GM13977 (cell line): ENCODE results near the gene FRRS1.

Source experiments
- DNase-seq: peaks from one replicate; pipeline ENCODE4 v3.0.0; 2012; ENCODE audit warnings: low spot score
- in situ Hi-C: fragments of 300-500 bp; cut with MboI; formaldehyde crosslinking; loops from one replicate; pipeline ENCODE4 v1.12.0; 2022; ENCODE audit warnings: low sequenced_read_pairs, low pct_unique_long_range_greater_than_20kb, mixed read lengths, inconsistent platforms; ENCODE audit not compliant: unreplicated experiment
- TF ChIP-seq, protein P1 (sequence below): IDR thresholded peaks from 2 replicates; pipeline ENCODE4 v1.5.1; 2012; ENCODE audit warnings: mild to moderate bottlenecking, control low read depth; ENCODE audit not compliant: insufficient read depth; ENCODE audit errors: extremely low read depth, missing control alignments

FRRS1 gene

DNA sequence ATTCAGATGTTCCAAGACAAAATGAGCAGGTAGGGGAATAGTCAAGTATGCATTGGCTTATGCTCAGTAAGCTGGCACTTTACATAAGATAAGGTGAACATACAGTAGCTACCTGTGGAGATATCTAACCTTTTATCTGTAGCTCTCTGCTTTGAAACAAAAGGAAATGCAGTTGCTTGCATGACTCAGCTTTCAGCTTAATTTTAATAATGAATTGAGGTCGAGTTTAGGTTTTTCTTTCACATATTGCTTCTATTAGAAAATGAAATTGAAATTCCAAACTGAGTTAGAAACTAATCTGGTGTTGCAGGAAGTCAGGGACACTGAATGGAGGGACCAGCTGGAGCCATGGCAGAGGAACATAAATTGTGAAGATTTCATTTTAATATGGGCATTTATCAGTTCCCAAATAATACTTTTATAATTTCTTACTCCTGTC, 8.3 kb downstream of the FRRS1 start:
- TF ChIP-seq, protein P1, sequence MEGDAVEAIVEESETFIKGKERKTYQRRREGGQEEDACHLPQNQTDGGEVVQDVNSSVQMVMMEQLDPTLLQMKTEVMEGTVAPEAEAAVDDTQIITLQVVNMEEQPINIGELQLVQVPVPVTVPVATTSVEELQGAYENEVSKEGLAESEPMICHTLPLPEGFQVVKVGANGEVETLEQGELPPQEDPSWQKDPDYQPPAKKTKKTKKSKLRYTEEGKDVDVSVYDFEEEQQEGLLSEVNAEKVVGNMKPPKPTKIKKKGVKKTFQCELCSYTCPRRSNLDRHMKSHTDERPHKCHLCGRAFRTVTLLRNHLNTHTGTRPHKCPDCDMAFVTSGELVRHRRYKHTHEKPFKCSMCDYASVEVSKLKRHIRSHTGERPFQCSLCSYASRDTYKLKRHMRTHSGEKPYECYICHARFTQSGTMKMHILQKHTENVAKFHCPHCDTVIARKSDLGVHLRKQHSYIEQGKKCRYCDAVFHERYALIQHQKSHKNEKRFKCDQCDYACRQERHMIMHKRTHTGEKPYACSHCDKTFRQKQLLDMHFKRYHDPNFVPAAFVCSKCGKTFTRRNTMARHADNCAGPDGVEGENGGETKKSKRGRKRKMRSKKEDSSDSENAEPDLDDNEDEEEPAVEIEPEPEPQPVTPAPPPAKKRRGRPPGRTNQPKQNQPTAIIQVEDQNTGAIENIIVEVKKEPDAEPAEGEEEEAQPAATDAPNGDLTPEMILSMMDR: no peak
- no peak for DNase-seq

DNA sequence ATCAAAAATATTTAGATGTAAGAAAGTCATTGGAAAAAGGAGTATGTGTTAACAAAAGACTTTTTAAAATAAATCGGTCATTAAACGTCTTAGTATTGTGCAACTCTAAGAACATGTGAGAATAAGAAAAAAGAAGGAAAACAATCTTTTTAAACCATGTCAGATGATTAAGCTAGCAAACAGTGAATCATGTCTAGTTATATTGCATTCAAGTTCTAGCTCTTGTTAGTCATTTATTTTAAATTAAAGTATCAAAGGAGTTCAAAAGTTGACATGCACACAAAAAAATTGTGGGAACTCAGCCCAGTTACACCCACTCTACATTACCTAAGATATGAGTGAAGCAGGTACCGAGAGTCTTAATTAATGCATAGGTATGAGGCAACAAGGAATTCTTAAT, 9.8 kb downstream of the FRRS1 start:
- TF ChIP-seq, protein P1: no peak
- in situ Hi-C loops: no loop called here
- DNase-seq: no peak

More for the DNA sequence above, 8.3 kb downstream of the FRRS1 start:
- in situ Hi-C loops: no loop called here

DNA sequence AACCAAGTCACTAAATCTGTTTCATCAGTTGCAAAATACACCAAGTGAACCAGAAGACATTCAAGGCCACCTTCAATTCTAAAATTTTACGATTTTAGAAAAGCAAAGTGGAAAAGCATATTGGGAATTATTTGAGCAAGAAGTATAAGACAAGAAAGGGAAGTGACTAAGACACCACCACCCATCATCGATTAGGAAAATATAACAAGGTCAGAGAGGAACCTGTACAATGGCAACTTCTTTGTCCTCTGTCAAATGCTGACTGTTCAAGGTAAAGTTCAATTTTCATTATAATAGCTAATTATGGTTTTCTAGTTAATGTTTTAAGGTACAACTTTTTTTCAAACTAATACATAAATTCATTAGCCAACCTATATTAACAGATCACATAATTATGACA, 10.8 kb downstream of the FRRS1 start:
- in situ Hi-C loops: no loop called here
- TF ChIP-seq, protein P1: no peak
- no peak for DNase-seq

DNA sequence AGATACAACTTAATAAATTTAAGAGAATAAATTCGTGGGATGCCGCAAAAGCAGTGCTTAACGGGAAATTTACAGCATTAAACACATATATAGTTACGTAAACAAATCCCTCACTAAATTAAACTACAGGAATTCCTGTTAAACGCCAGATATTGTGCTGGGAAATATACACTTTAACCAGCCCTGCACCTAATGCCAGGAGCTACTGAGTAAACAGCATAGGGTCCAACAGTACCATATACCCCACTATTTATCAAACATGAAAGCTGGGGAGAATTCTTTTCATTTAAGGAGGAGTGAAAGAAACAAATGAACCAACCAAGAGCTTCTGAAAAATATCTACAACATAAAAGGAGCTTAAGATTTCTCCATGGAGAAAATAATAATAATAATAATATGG, 11.7 kb downstream of the FRRS1 start:
- TF ChIP-seq, protein P1: no peak
- in situ Hi-C loops: no loop called here
- DNase-seq: no peak

DNA sequence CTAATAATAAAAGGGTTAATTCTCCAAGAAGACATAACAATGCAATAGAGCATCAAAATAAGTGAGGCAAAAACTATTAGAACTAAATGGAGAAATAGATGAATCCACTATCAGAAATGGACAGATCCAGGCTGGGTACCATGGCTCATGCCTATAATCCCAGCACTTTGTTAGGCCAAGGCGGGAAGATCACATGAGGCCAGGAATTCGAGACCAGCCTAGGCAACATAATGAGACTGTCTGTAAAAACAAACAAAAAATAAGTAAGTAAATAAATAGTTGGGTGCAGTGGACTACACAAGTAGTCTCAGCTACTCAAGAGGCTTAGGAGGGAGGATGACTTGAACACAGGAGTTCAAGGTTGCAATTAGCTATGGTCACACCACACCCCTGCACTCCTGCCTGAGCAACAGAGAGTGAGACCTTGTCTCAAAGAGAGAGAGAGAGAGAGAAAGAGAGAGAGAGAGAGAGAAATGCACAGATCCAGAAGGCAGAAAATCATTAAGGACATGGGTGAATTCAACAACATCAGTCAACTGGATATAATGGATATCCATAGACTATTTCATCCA, 12.3 kb downstream of the FRRS1 start:
- TF ChIP-seq, protein P1: no peak
- in situ Hi-C loops: no loop called here
- DNase-seq: no peak

DNA sequence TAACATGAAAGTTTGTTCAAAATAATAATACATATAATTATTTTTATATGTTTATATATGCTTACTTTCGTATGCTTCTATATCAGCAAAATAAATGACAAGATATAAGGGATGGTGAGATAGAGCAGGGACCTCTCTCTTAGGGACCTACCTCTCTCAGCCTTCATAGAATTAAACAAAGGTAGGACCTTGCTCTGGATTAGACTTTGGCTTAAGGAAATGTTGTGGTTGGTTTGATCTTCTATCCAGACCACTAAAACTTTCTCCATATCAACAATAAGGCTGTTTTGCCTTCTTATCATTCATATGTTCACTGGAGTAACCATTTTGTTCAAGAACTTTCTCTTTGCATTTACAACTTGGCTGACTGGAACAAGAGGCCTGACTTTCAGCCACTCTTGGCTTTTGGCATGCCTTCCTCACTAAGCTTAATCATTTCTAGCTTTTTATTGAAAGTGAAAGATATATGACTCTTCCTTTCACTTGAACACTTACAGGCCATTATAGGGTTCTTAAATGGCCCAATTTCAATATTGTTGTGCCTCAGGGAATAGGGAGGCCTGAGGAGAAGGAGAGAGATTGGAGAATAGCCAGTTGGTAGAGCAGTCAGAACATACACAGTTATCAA, 14.4 kb downstream of the FRRS1 start:
- TF ChIP-seq, protein P1: no peak
- no peak for DNase-seq
- in situ Hi-C loops: no loop called here
